Lower leg skin (tissue), 3 donors: Measurements from ENCODE around the gene PRDX6.

ENCODE experiments used
- CTCF ChIP-seq, 3 donors: fragments of 450-650 bp; IDR thresholded peaks; one replicate each; pipeline ENCODE4 v1.5.1; 2016; ENCODE audit warnings: antibody characterized with exemption in 3 of 3, mild to moderate bottlenecking in 3 of 3, moderate library complexity in 2 of 3
- POLR2A ChIP-seq, 2 donors: fragments of 450-650 bp; IDR thresholded peaks; one replicate each; pipeline ENCODE4 v1.6.1; 2016 to 2017; ENCODE audit warnings: antibody characterized with exemption in 2 of 2, mild to moderate bottlenecking in 1 of 2, moderate library complexity in 1 of 2

GRCh38 chr1:173476197-173476664 is 904 bp upstream of the PRDX6 start:
- TF ChIP-seq POLR2A (IDR thresholded peaks at IDR 0.05) (no peak), CTCF (IDR thresholded peaks at IDR 0.05) (no peak)
